ENCODE data around the gene OR52E5. TPM values are rescaled to one million over a fixed set of nuclear protein-coding genes. Genes with fewer than 3 reads are reported as not detected.

OR52E5 gene
- total RNA-seq, 2 experiments from 2014 or later = not detected

GRCh38 chr11:5931061-5931460 is 38.1 kb downstream of the OR52E5 start:
- POLR2A ChIA-PET = no interaction called here

GRCh38 chr11:5932671-5933070 is 39.7 kb downstream of the OR52E5 start:
- CTCF ChIA-PET = no interaction called here
- POLR2A ChIA-PET = no interaction called here

More at GRCh38 chr11:5931061-5931460, 38.1 kb downstream of the OR52E5 start:
- CTCF ChIA-PET = no interaction called here

- CTCF ChIA-PET = no interaction called here
- POLR2A ChIA-PET = no interaction called here
These were observed 40.1 kb downstream of the OR52E5 start for GRCh38 chr11:5933116-5933515.

DNA sequence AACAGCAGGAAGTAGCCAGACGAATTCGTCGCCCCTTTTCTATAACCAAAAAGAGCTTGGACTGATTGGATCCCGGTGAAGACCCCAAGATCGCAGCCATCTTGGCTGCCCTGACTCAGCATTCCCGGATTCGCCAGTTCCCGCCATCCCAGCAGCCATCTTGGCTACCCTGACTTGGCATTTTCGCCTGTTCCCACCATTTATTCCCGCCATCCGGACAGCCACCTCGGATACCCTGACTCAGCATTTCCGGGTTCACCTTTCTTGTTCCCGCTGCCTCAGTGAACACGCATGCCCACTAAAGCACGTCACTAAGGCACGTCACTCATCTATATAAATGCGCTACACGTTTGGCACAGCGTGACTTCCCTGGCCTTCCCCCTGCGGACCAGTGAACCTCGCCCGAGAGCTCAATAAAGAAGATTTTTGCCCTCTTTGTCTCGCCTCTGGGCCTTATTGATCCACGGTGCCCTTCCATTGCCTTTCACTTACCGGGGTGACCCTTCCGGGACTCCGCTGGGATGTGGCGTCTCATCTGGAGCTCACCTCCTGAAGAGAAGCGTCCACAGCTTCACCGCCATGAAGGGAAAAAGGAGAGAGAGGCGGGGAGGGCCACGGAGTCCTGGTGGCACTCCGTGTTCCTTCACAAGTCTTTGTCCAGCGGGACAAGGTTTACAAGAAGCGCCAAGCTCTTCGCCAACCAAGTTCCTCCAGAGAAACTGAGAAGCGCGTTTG is 45.0 kb downstream of the OR52E5 start:
- POLR2A ChIA-PET = no interaction called here

GRCh38 chr11:5938603-5938965 is 45.6 kb downstream of the OR52E5 start:
- CTCF ChIA-PET = no interaction called here
- POLR2A ChIA-PET = no interaction called here

More for the DNA sequence above, 45.0 kb downstream of the OR52E5 start:
- CTCF ChIA-PET = no interaction called here

DNA sequence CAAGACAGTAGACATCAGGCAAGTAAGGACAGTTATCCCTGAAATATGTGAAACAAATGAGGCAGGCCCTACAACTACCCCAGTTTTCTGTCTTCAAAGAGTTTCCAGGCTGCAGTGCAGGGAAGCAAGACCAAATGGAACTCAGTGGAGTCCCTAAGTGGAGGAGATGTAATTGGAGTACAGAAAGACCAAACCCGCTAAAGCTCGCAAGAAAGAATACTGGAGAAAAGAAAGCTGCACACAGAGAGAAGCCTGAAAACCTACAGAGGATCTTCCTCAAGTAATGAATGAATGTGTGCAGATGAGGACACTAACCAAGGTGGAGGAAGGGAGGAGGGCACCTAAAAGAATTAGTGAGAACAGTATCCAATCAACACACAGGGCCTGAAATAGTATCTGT is 47.7 kb downstream of the OR52E5 start:
- ChIA-PET CTCF (no interaction called here), POLR2A (no interaction called here)

DNA sequence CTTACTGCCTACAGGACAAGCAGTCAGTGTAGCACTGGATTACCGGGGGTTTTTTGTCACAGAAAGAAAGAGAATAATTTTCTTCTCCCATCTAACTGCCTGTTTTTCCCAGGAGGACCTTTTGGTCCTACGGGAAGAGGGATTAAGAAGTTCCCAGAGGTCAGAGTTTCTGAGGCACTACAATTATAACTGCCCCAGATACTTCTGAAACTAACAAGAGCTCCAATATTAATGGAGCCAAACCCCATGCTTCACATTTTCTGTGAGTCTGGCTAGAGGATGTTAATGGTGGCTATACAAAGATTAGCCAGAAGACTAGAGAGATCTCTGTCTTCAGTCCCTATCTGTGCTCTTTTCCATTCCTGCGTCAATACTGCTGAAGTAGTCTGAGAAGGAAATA is 48.9 kb downstream of the OR52E5 start, which contains the start of gene OR56A3:
Gene OR56A3, plus strand, starts transcription at position 301 of the 400 bp plus-strand sequence. CDS start 5,096 bp downstream, outside the sequence.
- ChIA-PET POLR2A (no interaction called here), CTCF (no interaction called here)

Other genes starting within 250 kb of the OR52E5 start
- gene TRIM5, start 208.1 kb upstream of the OR52E5 start, total RNA-seq = 1 to 10 TPM; 5.6 to 6.1 TPM
- 10 to 100 TPM; 67.9 to 68.5 TPM for gene TRIM22, start 203.4 kb upstream of the OR52E5 start, total RNA-seq
- not detected for gene OR56B1, start 156.8 kb upstream of the OR52E5 start, total RNA-seq
- under 1 TPM in 1 of 2 experiments, not detected in 1; 0.21 TPM for gene OR52N4, start 139.0 kb upstream of the OR52E5 start, total RNA-seq
- gene OR52N5, start 109.9 kb upstream of the OR52E5 start, total RNA-seq = not detected
- gene OR52N1, start 101.9 kb upstream of the OR52E5 start, total RNA-seq = not detected
- gene OR52N2, start 84.3 kb upstream of the OR52E5 start, total RNA-seq = not detected
- not detected for gene OR52E6, start 51.3 kb upstream of the OR52E5 start, total RNA-seq
- gene OR52E8, start 35.5 kb upstream of the OR52E5 start, total RNA-seq = not detected
- not detected for gene OR52E4, start 12.6 kb upstream of the OR52E5 start, total RNA-seq
- gene OR56A3, start 49.0 kb downstream of the OR52E5 start, total RNA-seq = not detected
- not detected for gene OR56A5, start 75.3 kb downstream of the OR52E5 start, total RNA-seq
- not detected for gene OR52L1, start 93.8 kb downstream of the OR52E5 start, total RNA-seq
- not detected for gene OR56A4, start 113.7 kb downstream of the OR52E5 start, total RNA-seq
- gene OR56A1, start 137.6 kb downstream of the OR52E5 start, total RNA-seq = not detected
- gene OR56B4, start 214.5 kb downstream of the OR52E5 start, total RNA-seq = not detected

All from activated CD8-positive, alpha-beta memory T cell treated with anti-CD3 and anti-CD28 coated beads for 36 hours (primary cell).